Panc1 (cell line): ENCODE data around the gene CCDC183.
"Not testable (repeated sequence)": the region's sequence is repeated elsewhere in the genome, so short reads cannot be mapped to it uniquely, and the experiment has no call there.

Experiments
- CTCF ChIP-seq: fragments of 450-650 bp; IDR thresholded peaks from 2 replicates; pipeline ENCODE4 v1.5.1; 2017; ENCODE audit warnings: mild to moderate bottlenecking
- POLR2AphosphoS5 ChIP-seq: IDR thresholded peaks from 2 replicates; pipeline ENCODE4 v1.6.1; 2012; ENCODE audit warnings: mild to moderate bottlenecking, low read depth, low read length, moderate library complexity
- REST ChIP-seq, 2 experiments: IDR thresholded peaks; 2 replicates each; pipeline ENCODE4 v1.6.1; 2011 to 2012; ENCODE audit warnings: low read depth in 2 of 2, control low read depth in 1 of 2, low read length in 1 of 2, mild to moderate bottlenecking in 1 of 2, moderate library complexity in 1 of 2; ENCODE audit not compliant: insufficient read depth in 1 of 2

DNA sequence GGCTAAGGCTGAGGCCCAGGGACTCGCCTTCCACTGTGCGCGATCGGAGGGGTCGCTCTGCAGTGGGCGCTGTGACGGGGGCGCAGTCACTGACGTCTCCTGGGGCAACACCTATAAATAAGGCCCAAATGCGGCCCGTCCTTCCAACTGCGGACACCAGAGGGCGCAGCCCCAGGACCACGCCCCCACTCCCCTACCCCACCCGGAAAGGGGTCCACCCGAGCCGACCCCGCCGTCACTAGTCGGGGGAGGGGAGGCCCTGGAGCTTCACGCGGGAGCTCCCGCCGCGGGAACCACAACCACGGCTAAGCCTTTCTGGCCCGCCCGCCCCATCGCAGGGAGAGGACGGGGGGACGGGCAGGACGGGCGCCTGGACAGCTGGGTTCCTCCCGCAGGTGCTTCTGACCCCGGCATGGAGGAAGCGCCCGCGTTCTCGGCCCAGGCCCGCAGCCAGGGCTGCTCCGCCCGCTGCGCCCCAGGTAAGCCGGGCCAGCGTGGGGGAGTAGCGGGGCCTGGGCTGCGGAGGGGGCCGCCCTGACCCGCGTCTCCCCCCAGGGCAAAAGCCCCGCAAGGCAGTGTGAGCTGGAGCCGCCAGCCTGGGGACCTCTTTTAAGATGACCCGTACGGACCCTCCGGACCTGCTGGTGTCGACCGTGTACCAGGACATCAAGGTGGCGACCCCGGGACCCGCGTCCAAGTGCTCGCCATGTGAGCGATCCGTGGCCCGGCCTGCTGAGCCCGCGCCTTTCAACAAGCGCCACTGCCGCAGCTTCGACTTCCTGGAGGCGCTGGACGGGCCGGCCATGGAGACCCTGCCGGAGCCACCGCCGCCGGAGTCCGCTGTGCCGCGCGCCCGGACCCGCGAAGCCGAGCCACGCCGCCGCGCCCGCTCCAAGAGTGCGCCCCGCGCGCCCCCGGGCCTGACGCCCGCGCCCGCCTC, 47.9 kb downstream of the CCDC183 start:
- peak; percentile 72 for TF ChIP-seq CTCF
- TF ChIP-seq REST (IDR thresholded peaks at IDR 0.05; ENCODE audit: insufficient read depth in 1 of 2, low read depth in 2 of 2, low read length in 1 of 2); POLR2AphosphoS5: not testable (repeated sequence)
